Breast epithelium (tissue), 4 donors: ENCODE results near the gene USP24. TPM values are rescaled to one million over a fixed set of nuclear protein-coding genes. Genes with fewer than 3 reads are reported as not detected.
"Not testable (repeated sequence)": the region's sequence is repeated elsewhere in the genome, so short reads cannot be mapped to it uniquely, and the experiment has no call there.

Experiments
- DNase-seq, 2 donors: peaks; one replicate each; pipeline ENCODE4 v3.0.0-alpha.2; 2019; ENCODE audit warnings: low spot score in 2 of 2
- H3K27ac ChIP-seq, 2 donors: fragments of 200-600 bp; sonication (generic) in 1 of 2; one replicate each; pipeline ENCODE4 v1.5.1; 2016 to 2019; ENCODE audit warnings: mild to moderate bottlenecking in 1 of 2
- H3K27me3 ChIP-seq, 2 donors: fragments of 200-600 bp; sonication (generic) in 1 of 2; one replicate each; pipeline versions ENCODE4 v1.5.1 to v1.6.0; 2017 to 2019; ENCODE audit warnings: control low read depth in 1 of 2, mild to moderate bottlenecking in 1 of 2
- H3K36me3 ChIP-seq: fragments of 200-600 bp; one replicate; pipeline ENCODE4 v1.5.1; 2019
- H3K4me1 ChIP-seq, 2 donors: fragments of 200-600 bp; sonication (generic); one replicate each; pipeline ENCODE4 v1.5.1; 2016 to 2019; ENCODE audit warnings: control low read depth in 1 of 2
- H3K4me3 ChIP-seq, 3 donors: fragments of 200-600 bp; sonication (generic); 1 replicate in 2 of 3; 2 replicates in 1 of 3; pipeline ENCODE4 v1.5.1; 2016 to 2019; ENCODE audit warnings: mild to moderate bottlenecking in 3 of 3, moderate library complexity in 2 of 3
- H3K9me3 ChIP-seq, 2 donors: fragments of 200-600 bp; sonication (generic) in 1 of 2; one replicate each; pipeline ENCODE4 v1.5.1; 2016 to 2019; ENCODE audit warnings: control low read depth in 1 of 2
- CTCF ChIP-seq, 3 donors: fragments of 450-650 bp; IDR thresholded peaks; one replicate each; pipeline ENCODE4 v1.5.1; 2016 to 2017; ENCODE audit warnings: antibody characterized with exemption in 3 of 3, mild to moderate bottlenecking in 3 of 3, moderate library complexity in 3 of 3
- POLR2A ChIP-seq: fragments of 450-650 bp; IDR thresholded peaks from one replicate; pipeline ENCODE4 v1.6.1; 2016; ENCODE audit warnings: antibody characterized with exemption, mild to moderate bottlenecking, moderate library complexity
- POLR2AphosphoS5 ChIP-seq, 3 donors: sonication (generic); formaldehyde crosslinking; IDR thresholded peaks; one replicate each; pipeline ENCODE4 v1.6.1; 2017; ENCODE audit warnings: antibody characterized with exemption in 3 of 3
- intact Hi-C: fragments of 100-400 bp; cut with DNase I; formaldehyde crosslinking; loops from one replicate; pipeline ENCODE4 v1.15.1; 2023; ENCODE audit warnings: low total_unique reads
- total RNA-seq, 3 donors: library from RNA; depleted of rRNA; stranded (reverse); fragments of >200 nt; gene quantifications; one replicate each; pipeline ENCODE4 v1.1.0, GENCODE V29; 2016

Gene USP24
- total RNA-seq, 3 donors from 2014 or later, result 51.5 to 103 (median 77.3) TPM

GRCh38 chr1:55194851-55195250 lies 20.3 kb downstream of the USP24 start:
- Histone ChIP-seq H3K36me3 (no peaks in the 10 kb centered on the region), H3K4me1 (no peaks in the 10 kb centered on the region), H3K27ac (no peak overlapping the region), H3K27me3 (no peaks in the 10 kb centered on the region), H3K9me3 (no peaks in the 10 kb centered on the region), H3K4me3 (no peak overlapping the region)
- intact Hi-C loops, result no loop called here
- no peak for TF ChIP-seq CTCF (IDR thresholded peaks at IDR 0.05)
- no peak for DNase-seq

GRCh38 chr1:55192093-55192492 lies 23.1 kb downstream of the USP24 start:
- intact Hi-C loops, result no loop called here
- DNase-seq, result no peak
- H3K27me3 ChIP-seq, result no peaks in the 10 kb centered on the region
- no peaks in the 10 kb centered on the region for H3K9me3 ChIP-seq
- H3K4me1 ChIP-seq, result no peaks in the 10 kb centered on the region
- H3K4me3 ChIP-seq, result no peak overlapping the region
- no peak for TF ChIP-seq POLR2AphosphoS5 (IDR thresholded peaks at IDR 0.05)
- no peak for TF ChIP-seq CTCF (IDR thresholded peaks at IDR 0.05)
- no peak for TF ChIP-seq POLR2A
- H3K27ac ChIP-seq, result no peak overlapping the region
- H3K36me3 ChIP-seq, result no peaks in the 10 kb centered on the region

DNA sequence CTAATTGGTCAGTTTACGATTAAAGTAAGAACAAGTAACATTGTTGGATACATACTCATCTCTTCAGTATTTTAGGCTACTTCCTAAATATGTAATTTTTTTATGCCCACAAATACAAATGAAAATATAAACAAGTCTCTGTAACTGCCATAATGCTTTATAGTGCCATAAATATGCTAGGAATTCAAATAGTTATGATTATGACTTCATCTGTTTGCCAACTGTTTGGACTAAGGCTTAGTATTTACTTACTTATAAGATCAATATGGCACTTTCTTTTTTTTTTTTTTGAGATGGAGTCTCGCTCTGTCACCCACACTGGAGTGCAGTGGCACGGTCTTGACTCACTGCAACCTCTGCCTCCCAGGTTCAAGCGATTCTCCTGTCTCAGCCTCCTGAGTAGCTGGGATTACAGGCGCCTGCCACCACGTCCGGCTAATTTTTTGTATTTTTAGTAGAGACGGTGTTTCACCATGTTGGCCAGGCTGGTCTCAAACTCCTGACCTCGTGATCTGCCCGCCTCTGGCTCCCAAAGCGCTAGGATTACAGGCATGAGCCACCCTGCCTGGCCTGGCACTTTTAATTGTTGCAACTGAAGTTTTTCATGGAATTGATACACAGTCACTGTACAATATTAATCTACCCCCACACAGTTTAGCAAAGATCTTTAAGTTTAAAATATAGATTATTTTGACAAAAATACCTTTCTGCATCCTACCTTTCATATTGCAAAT lies 23.8 kb downstream of the USP24 start:
- H3K9me3 ChIP-seq, H3K36me3 ChIP-seq, H3K4me3 ChIP-seq, intact Hi-C loops, H3K4me1 ChIP-seq, H3K27me3 ChIP-seq, DNase-seq, H3K27ac ChIP-seq: not testable (repeated sequence)

DNA sequence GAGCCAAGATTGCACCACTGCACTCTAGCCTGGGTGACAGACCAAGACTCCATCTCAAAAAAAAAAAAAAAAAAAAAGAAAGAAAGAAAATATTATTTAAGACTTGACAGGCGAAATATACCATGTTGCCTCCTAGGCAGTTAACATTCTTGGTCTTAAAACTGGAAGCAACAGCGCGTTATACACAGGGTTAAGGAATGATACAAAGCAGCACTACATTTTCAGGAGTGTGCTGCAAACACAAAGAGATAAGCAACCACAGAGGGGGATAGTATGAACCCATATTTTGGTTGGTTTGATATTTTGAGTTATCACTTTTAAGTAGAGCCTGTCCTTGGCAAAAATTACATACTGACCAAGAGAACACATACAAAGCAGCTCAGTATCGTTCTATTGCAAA lies 25.1 kb downstream of the USP24 start:
- TF ChIP-seq CTCF (IDR thresholded peaks at IDR 0.05), result no peak
- no peak for TF ChIP-seq POLR2AphosphoS5 (IDR thresholded peaks at IDR 0.05)
- TF ChIP-seq POLR2A, result no peak
- no peak overlapping the region for H3K27ac ChIP-seq
- no peak overlapping the region for H3K4me3 ChIP-seq
- no peak for DNase-seq
- no peaks in the 10 kb centered on the region for H3K27me3 ChIP-seq
- no peaks in the 10 kb centered on the region for H3K36me3 ChIP-seq
- intact Hi-C loops, result no loop called here
- no peaks in the 10 kb centered on the region for H3K9me3 ChIP-seq
- no peaks in the 10 kb centered on the region for H3K4me1 ChIP-seq

GRCh38 chr1:55188909-55189308 lies 26.3 kb downstream of the USP24 start:
- intact Hi-C loops, result no loop called here
- H3K4me3 ChIP-seq, result no peak overlapping the region
- H3K9me3 ChIP-seq, result no peaks in the 10 kb centered on the region
- TF ChIP-seq CTCF (IDR thresholded peaks at IDR 0.05) (no peak), POLR2AphosphoS5 (IDR thresholded peaks at IDR 0.05) (no peak), POLR2A (no peak)
- DNase-seq, result no peak
- H3K27ac ChIP-seq, result no peak overlapping the region
- H3K4me1 ChIP-seq, result no peaks in the 10 kb centered on the region
- no peaks in the 10 kb centered on the region for H3K36me3 ChIP-seq
- H3K27me3 ChIP-seq, result no peaks in the 10 kb centered on the region

DNA sequence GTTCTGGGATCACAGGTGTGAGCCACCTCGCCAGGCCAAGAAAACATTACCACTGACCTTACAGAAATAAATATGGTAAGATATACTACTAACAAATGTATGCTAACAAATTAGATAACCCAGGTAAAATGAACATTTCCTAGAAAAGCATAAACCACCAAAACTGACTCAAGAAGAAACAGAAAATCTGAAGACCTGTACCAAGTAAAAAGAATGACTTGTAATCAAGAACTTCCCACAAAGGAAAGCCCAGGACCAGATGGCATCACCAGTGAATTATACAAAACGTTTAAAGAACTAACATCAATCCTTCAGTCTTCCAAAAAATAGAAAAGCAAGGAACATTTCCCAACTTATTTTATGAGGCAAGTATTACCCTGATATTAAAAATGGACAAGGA lies 29.3 kb downstream of the USP24 start:
- H3K36me3 ChIP-seq, result no peaks in the 10 kb centered on the region
- H3K9me3 ChIP-seq, result no peaks in the 10 kb centered on the region
- no peak overlapping the region for H3K4me3 ChIP-seq
- no peaks in the 10 kb centered on the region for H3K27me3 ChIP-seq
- DNase-seq, result no peak
- no peak overlapping the region for H3K27ac ChIP-seq
- intact Hi-C loops, result no loop called here
- TF ChIP-seq POLR2AphosphoS5 (IDR thresholded peaks at IDR 0.05) (no peak), POLR2A (no peak)
- no peaks in the 10 kb centered on the region for H3K4me1 ChIP-seq
